Neuron (in vitro differentiated cells): ENCODE measurements around the gene KRT85.
"Not testable (repeated sequence)": the region's sequence is repeated elsewhere in the genome, so short reads cannot be mapped to it uniquely, and the experiment has no call there.

Experiments used
- H2AFZ ChIP-seq: one replicate; pipeline ENCODE4 v1.6.1; 2013; ENCODE audit warnings: low read depth, mild to moderate bottlenecking, inconsistent platforms, low read length, moderate library complexity
- H3K27me3 ChIP-seq: one replicate; pipeline ENCODE4 v1.6.1; 2013; ENCODE audit warnings: low read length; ENCODE audit not compliant: insufficient read depth
- H3K36me3 ChIP-seq: one replicate; pipeline ENCODE4 v1.6.1; 2013; ENCODE audit warnings: low read length; ENCODE audit not compliant: insufficient read depth
- H3K4me1 ChIP-seq: one replicate; pipeline ENCODE4 v1.6.1; 2013; ENCODE audit warnings: low read length; ENCODE audit not compliant: insufficient read depth
- H3K4me3 ChIP-seq: 2 replicates; pipeline ENCODE4 v1.5.1; 2013; ENCODE audit warnings: mild to moderate bottlenecking, low read length, moderate library complexity
- H3K9me3 ChIP-seq: one replicate; pipeline ENCODE4 v1.6.1; 2013; ENCODE audit warnings: low read length

Gene KRT85

GRCh38 chr12:52319097-52319496 lies 48.2 kb downstream of the KRT85 start:
- Histone ChIP-seq H3K36me3 (no peaks in the 10 kb centered on the region), H3K9me3 (no peaks in the 10 kb centered on the region), H3K27me3 (no peaks in the 10 kb centered on the region), H2AFZ (no peak overlapping the region), H3K4me1 (no peaks in the 10 kb centered on the region), H3K4me3 (no peak overlapping the region)

GRCh38 chr12:52318241-52318990 lies 48.9 kb downstream of the KRT85 start:
- Histone ChIP-seq H3K4me3 (no peak overlapping the region), H2AFZ (no peak overlapping the region), H3K27me3 (no peaks in the 10 kb centered on the region), H3K36me3 (no peaks in the 10 kb centered on the region), H3K9me3 (no peaks in the 10 kb centered on the region), H3K4me1 (no peaks in the 10 kb centered on the region)

- Histone ChIP-seq H3K4me1 (no peaks in the 10 kb centered on the region), H3K4me3 (no peak overlapping the region), H2AFZ (no peak overlapping the region), H3K36me3 (no peaks in the 10 kb centered on the region), H3K27me3 (peaks cover 3% of the 10 kb centered on the region), H3K9me3 (no peaks in the 10 kb centered on the region)
Measured at GRCh38 chr12:52317468-52318052, 49.7 kb downstream of the KRT85 start.

- Histone ChIP-seq H3K4me3 (no peak overlapping the region), H3K27me3 (peaks cover 3% of the 10 kb centered on the region), H2AFZ (no peak overlapping the region), H3K36me3 (no peaks in the 10 kb centered on the region), H3K9me3 (no peaks in the 10 kb centered on the region), H3K4me1 (no peaks in the 10 kb centered on the region)
Measured at GRCh38 chr12:52316701-52317100, 50.6 kb downstream of the KRT85 start.

- Histone ChIP-seq H2AFZ (no peak overlapping the region), H3K36me3 (no peaks in the 10 kb centered on the region), H3K27me3 (peaks cover 7% of the 10 kb centered on the region), H3K9me3 (no peaks in the 10 kb centered on the region), H3K4me3 (no peak overlapping the region), H3K4me1 (no peaks in the 10 kb centered on the region)
Measured at GRCh38 chr12:52316290-52316689, 51.0 kb downstream of the KRT85 start.

GRCh38 chr12:52315721-52316120 lies 51.6 kb downstream of the KRT85 start:
- not testable (repeated sequence) for H3K27me3 ChIP-seq, H2AFZ ChIP-seq, H3K4me3 ChIP-seq, H3K4me1 ChIP-seq, H3K9me3 ChIP-seq, H3K36me3 ChIP-seq

- Histone ChIP-seq H3K27me3 (peaks cover 14% of the 10 kb centered on the region), H3K4me3 (no peak overlapping the region), H3K4me1 (no peaks in the 10 kb centered on the region)
Measured at GRCh38 chr12:52314511-52314910, 52.8 kb downstream of the KRT85 start.

GRCh38 chr12:52313926-52314325 lies 53.4 kb downstream of the KRT85 start:
- Histone ChIP-seq H3K4me1 (no peaks in the 10 kb centered on the region), H3K9me3 (no peaks in the 10 kb centered on the region), H3K4me3 (no peak overlapping the region), H3K36me3 (no peaks in the 10 kb centered on the region), H3K27me3 (peaks cover 19% of the 10 kb centered on the region), H2AFZ (no peak overlapping the region)

More at GRCh38 chr12:52314511-52314910, 52.8 kb downstream of the KRT85 start:
- no peak overlapping the region for H2AFZ ChIP-seq
- no peaks in the 10 kb centered on the region for H3K9me3 ChIP-seq
- H3K36me3 ChIP-seq, result no peaks in the 10 kb centered on the region

- Histone ChIP-seq H3K4me3 (no peak overlapping the region), H2AFZ (no peak overlapping the region), H3K9me3 (no peaks in the 10 kb centered on the region), H3K36me3 (no peaks in the 10 kb centered on the region), H3K4me1 (no peaks in the 10 kb centered on the region), H3K27me3 (peaks cover 24% of the 10 kb centered on the region)
Measured at GRCh38 chr12:52313461-52313860, 53.8 kb downstream of the KRT85 start.

GRCh38 chr12:52312086-52312485 lies 55.2 kb downstream of the KRT85 start:
- peaks cover 37% of the 10 kb centered on the region for H3K27me3 ChIP-seq
- peaks cover 2% of the 10 kb centered on the region for H3K4me1 ChIP-seq

GRCh38 chr12:52311285-52311648 lies 56.0 kb downstream of the KRT85 start:
- H3K27me3 ChIP-seq, result peaks cover 46% of the 10 kb centered on the region
- no peak overlapping the region for H3K4me3 ChIP-seq
- H2AFZ ChIP-seq, result no peak overlapping the region
- H3K4me1 ChIP-seq, result peaks cover 2% of the 10 kb centered on the region
- no peaks in the 10 kb centered on the region for H3K9me3 ChIP-seq
- no peaks in the 10 kb centered on the region for H3K36me3 ChIP-seq

More at GRCh38 chr12:52312086-52312485, 55.2 kb downstream of the KRT85 start:
- no peak overlapping the region for H3K4me3 ChIP-seq
- no peaks in the 10 kb centered on the region for H3K36me3 ChIP-seq
- no peak overlapping the region for H2AFZ ChIP-seq
- H3K9me3 ChIP-seq, result no peaks in the 10 kb centered on the region

- Histone ChIP-seq H3K36me3 (no peaks in the 10 kb centered on the region), H3K9me3 (no peaks in the 10 kb centered on the region), H3K27me3 (peaks cover 47% of the 10 kb centered on the region), H3K4me3 (no peak overlapping the region), H3K4me1 (peaks cover 2% of the 10 kb centered on the region), H2AFZ (no peak overlapping the region)
Measured at GRCh38 chr12:52310622-52311284, 56.5 kb downstream of the KRT85 start.
